ENCODE measurements around the gene AJM1. TPM values are rescaled to one million over a fixed set of nuclear protein-coding genes. Genes with fewer than 3 reads are reported as not detected.

Gene AJM1
- total RNA-seq, 2 experiments from 2014 or later: 4.3 to 4.8 TPM

DNA sequence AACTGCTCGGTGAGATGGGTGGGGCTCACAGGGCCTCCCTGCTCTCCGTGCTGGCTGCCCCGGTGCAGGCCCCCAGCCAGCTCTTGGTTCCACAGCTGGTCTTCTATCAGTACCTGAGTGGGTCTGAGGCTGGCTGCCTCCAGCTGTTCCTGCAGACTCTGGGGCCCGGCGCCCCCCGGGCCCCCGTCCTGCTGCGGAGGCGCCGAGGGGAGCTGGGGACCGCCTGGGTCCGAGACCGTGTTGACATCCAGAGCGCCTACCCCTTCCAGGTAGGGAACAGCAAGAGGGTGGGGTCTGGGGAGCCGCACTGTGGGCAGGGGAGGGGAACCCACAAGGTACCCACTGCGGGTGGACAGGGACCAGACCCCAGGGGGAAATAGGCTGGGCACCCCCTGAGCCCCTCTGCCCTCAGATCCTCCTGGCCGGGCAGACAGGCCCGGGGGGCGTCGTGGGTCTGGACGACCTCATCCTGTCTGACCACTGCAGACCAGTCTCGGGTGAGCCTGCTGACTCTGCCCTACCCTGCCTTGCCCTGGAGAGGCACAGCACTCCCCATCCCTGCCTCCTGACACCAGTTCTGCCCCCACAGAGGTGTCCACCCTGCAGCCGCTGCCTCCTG, 12.7 kb downstream of the AJM1 start:
- no peak for ATAC-seq
- no peak overlapping the region for H3K27ac Mint-ChIP-seq
- POLR2A ChIA-PET: interaction anchor here (0.6 kb wide), 1 partner anchor 128 kb away, joined by 5 read pairs; no protein-coding TSS in a partner anchor

DNA sequence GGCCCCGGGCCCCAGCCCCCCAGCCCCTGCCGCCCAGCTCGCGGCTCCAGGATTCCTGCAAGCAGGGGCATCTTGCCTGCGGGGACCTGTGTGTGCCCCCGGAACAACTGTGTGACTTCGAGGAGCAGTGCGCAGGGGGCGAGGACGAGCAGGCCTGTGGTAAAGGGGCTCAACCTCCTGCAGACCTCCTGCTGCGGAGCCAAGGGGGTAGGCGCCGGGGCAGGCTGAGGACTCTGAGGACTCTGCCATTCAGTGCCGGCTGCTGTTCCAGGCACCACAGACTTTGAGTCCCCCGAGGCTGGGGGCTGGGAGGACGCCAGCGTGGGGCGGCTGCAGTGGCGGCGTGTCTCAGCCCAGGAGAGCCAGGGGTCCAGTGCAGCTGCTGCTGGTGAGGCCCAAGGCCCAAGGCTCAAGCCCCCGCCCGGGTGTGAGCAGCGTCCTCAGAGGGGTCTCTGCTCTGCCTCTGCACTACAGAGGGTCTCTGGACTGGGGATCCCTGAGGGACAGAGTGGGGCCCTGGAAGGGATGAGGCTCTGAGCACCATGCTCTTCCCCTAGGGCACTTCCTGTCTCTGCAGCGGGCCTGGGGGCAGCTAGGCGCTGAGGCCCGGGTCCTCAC, 13.3 kb downstream of the AJM1 start:
- Mint-ChIP-seq H3K4me3 (no peak overlapping the region), H3K4me1 (no peaks in the 10 kb centered on the region), H3K9me3 (ENCODE audit: low read depth) (no peaks in the 10 kb centered on the region), H3K27me3 (no peaks in the 10 kb centered on the region), H3K27ac (no peak overlapping the region), H3K36me3 (ENCODE audit: low read depth) (peaks cover 4% of the 10 kb centered on the region)
- CTCF ChIA-PET: interaction anchor here (0.6 to 1.3 kb wide), 2 partner anchors 35 to 567 kb away, joined by 3 to 4 read pairs; no protein-coding TSS in a partner anchor
- ATAC-seq (no peak), DNase-seq (no peak)
- intact Hi-C loops (cut with DNase I, micrococcal nuclease): no loop called here
- POLR2A ChIA-PET: interaction anchor here (0.6 kb wide), 1 partner anchor 129 kb away, joined by 5 read pairs; no protein-coding TSS in a partner anchor

More for the DNA sequence above, 12.7 kb downstream of the AJM1 start:
- Mint-ChIP-seq H3K4me3 (no peak overlapping the region), H3K4me1 (no peaks in the 10 kb centered on the region), H3K9me3 (ENCODE audit: low read depth) (no peaks in the 10 kb centered on the region), H3K36me3 (ENCODE audit: low read depth) (peaks cover 5% of the 10 kb centered on the region), H3K27me3 (no peaks in the 10 kb centered on the region)
- intact Hi-C loops (cut with DNase I, micrococcal nuclease): no loop called here
- no peak for DNase-seq
- CTCF ChIA-PET: no interaction called here

DNA sequence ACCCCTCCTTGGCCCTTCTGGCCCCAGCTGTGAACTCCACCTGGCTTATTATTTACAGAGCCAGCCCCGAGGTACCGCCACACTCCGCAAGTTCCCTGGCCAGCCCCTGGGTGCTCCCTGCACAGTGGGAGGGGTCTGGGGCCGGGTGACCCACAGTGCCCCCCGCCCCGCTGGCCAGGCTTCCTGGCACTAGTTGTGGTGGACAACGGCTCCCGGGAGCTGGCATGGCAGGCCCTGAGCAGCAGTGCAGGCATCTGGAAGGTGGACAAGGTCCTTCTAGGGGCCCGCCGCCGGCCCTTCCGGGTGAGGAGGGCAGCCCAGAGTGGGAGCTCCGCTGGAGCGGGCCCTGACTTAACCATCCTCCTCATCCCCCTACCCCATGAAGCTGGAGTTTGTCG, 13.8 kb downstream of the AJM1 start:
- intact Hi-C loops (cut with DNase I, micrococcal nuclease): no loop called here
- Mint-ChIP-seq H3K27ac (no peak overlapping the region), H3K9me3 (ENCODE audit: low read depth) (no peaks in the 10 kb centered on the region), H3K27me3 (no peaks in the 10 kb centered on the region), H3K4me1 (no peaks in the 10 kb centered on the region), H3K36me3 (ENCODE audit: low read depth) (peaks cover 2% of the 10 kb centered on the region), H3K4me3 (no peak overlapping the region)
- ATAC-seq (no peak), DNase-seq (no peak)
- ChIA-PET CTCF (interaction anchor here (0.6 to 1.3 kb wide), 3 partner anchors 11 to 566 kb away, joined by 3 to 4 read pairs (median 3); no protein-coding TSS in a partner anchor), POLR2A (no interaction called here)

DNA sequence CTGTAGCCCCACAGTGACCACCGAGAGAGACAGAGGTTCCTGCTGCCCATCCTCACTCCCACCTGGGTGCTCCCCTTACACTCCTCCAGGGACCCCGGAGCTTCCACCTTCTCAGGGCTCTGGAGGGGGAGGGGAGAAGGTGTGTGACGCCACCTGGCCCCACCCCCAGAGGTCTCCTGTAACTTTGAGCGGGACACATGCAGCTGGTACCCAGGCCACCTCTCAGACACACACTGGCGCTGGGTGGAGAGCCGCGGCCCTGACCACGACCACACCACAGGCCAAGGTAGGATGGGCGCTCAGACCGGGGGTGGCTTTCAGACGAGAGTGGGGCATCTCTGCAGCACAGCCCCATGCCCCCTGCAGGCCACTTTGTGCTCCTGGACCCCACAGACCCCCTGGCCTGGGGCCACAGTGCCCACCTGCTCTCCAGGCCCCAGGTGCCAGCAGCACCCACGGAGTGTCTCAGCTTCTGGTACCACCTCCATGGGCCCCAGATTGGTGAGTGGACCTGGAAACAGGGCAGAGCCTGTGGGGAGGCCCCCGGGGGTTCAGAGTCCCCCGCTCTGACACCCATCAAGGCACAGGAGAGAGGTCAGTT, 14.4 kb downstream of the AJM1 start:
- DNase-seq: no peak
- Mint-ChIP-seq H3K4me3 (no peak overlapping the region), H3K27ac (no peak overlapping the region), H3K36me3 (ENCODE audit: low read depth) (peaks cover 2% of the 10 kb centered on the region), H3K9me3 (ENCODE audit: low read depth) (no peaks in the 10 kb centered on the region), H3K27me3 (no peaks in the 10 kb centered on the region), H3K4me1 (no peaks in the 10 kb centered on the region)
- no peak for ATAC-seq
- intact Hi-C loops (cut with DNase I, micrococcal nuclease): no loop called here
- POLR2A ChIA-PET: no interaction called here
- CTCF ChIA-PET: interaction anchor here (0.6 to 1.3 kb wide), 3 partner anchors 11 to 565 kb away, joined by 3 to 4 read pairs (median 3); no protein-coding TSS in a partner anchor

DNA sequence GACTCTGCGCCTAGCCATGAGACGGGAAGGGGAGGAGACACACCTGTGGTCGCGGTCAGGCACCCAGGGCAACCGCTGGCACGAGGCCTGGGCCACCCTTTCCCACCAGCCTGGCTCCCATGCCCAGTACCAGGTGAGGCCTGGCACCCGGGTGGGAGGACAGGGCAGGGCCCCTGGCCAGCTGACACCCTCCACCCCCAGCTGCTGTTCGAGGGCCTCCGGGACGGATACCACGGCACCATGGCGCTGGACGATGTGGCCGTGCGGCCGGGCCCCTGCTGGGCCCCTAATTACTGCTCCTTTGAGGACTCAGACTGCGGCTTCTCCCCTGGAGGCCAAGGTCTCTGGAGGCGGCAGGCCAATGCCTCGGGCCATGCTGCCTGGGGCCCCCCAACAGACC, 14.9 kb downstream of the AJM1 start:
- intact Hi-C loops (cut with DNase I, micrococcal nuclease): no loop called here
- Mint-ChIP-seq H3K4me1 (no peaks in the 10 kb centered on the region), H3K36me3 (ENCODE audit: low read depth) (peaks cover 2% of the 10 kb centered on the region), H3K27ac (no peak overlapping the region), H3K27me3 (no peaks in the 10 kb centered on the region), H3K4me3 (no peak overlapping the region), H3K9me3 (ENCODE audit: low read depth) (no peaks in the 10 kb centered on the region)
- CTCF ChIA-PET: interaction anchor here (1.3 kb wide), 1 partner anchor 34 kb away, joined by 4 read pairs; no protein-coding TSS in a partner anchor
- DNase-seq (no peak), ATAC-seq (no peak)
- POLR2A ChIA-PET: no interaction called here

DNA sequence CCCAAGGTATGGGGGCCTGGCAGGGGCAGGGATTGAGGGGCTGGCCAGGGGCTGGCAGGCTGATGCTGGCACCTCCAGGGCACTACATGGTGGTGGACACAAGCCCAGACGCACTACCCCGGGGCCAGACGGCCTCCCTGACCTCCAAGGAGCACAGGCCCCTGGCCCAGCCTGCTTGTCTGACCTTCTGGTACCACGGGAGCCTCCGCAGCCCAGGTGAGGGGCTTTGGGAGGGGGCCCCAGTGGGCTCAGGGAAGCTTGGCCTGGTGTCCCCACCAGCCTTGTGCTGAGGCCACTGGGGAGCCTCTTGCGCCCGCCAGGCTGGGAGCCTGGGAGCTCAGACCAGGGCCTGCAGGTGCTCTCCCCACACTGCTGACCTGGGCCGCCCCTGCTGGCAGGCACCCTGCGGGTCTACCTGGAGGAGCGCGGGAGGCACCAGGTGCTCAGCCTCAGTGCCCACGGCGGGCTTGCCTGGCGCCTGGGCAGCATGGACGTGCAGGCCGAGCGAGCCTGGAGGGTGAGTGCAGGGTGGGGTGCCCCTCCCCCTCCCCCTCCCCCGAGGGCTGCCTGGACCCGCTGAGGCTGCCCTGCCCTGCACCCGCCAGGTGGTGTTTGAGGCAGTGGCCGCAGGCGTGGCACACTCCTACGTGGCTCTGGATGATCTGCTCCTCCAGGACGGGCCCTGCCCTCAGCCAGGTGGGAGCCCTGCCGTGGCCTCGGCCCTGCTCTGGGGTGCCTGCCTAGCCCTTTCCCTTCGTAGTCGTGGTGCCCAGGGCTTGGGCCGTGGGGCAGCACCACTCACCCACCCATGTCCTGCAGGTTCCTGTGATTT, 15.5 kb downstream of the AJM1 start:
- CTCF ChIA-PET: no interaction called here
- no peaks in the 10 kb centered on the region for H3K4me1 Mint-ChIP-seq
- no peak for DNase-seq
- peak; percentile 8 for ATAC-seq
- peaks cover 3% of the 10 kb centered on the region for H3K36me3 Mint-ChIP-seq (ENCODE audit: low read depth)
- no peaks in the 10 kb centered on the region for H3K27me3 Mint-ChIP-seq
- no peak overlapping the region for H3K27ac Mint-ChIP-seq
- H3K4me3 Mint-ChIP-seq: no peak overlapping the region
- intact Hi-C loops (cut with DNase I, micrococcal nuclease): no loop called here
- POLR2A ChIA-PET: no interaction called here
- no peaks in the 10 kb centered on the region for H3K9me3 Mint-ChIP-seq (ENCODE audit: low read depth)

DNA sequence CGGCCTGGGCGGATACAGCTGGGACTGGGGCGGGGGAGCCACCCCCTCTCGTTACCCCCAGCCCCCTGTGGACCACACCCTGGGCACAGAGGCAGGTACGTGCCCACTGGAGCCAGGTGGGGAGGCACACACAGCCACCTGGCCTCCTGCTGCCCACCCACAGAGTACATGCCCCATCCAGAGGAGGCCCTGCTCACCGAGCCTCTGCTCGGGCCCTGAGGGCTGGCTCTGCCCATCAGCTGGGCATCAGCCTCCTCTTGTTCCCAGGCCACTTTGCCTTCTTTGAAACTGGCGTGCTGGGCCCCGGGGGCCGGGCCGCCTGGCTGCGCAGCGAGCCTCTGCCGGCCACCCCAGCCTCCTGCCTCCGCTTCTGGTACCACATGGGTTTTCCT, 16.2 kb downstream of the AJM1 start:
- POLR2A ChIA-PET: no interaction called here
- no peak overlapping the region for H3K27ac Mint-ChIP-seq
- H3K4me3 Mint-ChIP-seq: no peak overlapping the region
- no peaks in the 10 kb centered on the region for H3K4me1 Mint-ChIP-seq
- H3K9me3 Mint-ChIP-seq (ENCODE audit: low read depth): no peaks in the 10 kb centered on the region
- intact Hi-C loops (cut with DNase I, micrococcal nuclease): no loop called here
- DNase-seq: no peak
- peaks cover 6% of the 10 kb centered on the region for H3K36me3 Mint-ChIP-seq (ENCODE audit: low read depth)
- ATAC-seq: no peak
- no peaks in the 10 kb centered on the region for H3K27me3 Mint-ChIP-seq
- CTCF ChIA-PET: interaction anchor here (0.6 kb wide), 1 partner anchor 331 kb away, joined by 3 read pairs; no protein-coding TSS in a partner anchor

DNA sequence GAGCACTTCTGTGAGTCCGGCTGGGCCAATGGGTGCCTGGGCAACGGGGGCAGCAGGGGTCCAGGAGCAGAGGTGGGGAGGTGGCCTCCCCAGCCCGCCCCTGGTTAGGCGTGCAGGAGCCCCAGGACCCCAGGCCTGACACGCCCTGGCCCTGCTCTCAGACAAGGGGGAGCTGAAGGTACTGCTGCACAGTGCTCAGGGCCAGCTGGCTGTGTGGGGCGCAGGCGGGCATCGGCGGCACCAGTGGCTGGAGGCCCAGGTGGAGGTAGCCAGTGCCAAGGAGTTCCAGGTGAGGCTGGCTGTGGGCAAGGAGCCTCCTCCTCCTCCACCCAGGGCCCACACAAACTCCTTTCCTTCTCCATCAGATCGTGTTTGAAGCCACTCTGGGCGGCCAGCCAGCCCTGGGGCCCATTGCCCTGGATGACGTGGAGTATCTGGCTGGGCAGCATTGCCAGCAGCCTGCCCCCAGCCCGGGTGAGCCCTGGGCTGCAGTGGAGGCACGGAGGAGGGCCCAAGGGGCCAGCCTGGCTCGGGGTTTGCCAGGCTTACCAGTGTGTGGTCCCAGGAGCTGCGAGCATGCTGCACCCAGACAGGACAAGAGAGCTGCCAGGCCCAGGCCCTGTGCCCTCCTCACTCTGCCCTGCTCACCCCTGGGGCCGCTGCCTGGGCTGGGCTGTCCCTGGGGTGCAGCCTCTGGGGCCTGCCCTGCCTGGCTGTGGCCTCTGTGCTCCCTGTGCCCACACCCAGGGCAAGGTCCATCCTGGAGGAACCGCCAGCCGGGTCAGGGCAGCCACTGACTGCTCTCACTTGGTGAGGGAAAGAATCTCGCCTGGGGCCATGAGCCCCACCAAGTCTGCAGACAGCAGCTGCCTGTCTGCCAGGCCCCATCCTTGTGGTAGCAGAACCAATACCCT, 16.8 kb downstream of the AJM1 start:
- H3K27me3 Mint-ChIP-seq: no peaks in the 10 kb centered on the region
- no peak for DNase-seq
- intact Hi-C loops (cut with DNase I, micrococcal nuclease): no loop called here
- no peaks in the 10 kb centered on the region for H3K9me3 Mint-ChIP-seq (ENCODE audit: low read depth)
- peaks cover 12% of the 10 kb centered on the region for H3K36me3 Mint-ChIP-seq (ENCODE audit: low read depth)
- no peak for ATAC-seq
- no peak overlapping the region for H3K4me3 Mint-ChIP-seq
- no peak overlapping the region for H3K27ac Mint-ChIP-seq
- H3K4me1 Mint-ChIP-seq: peaks cover 2% of the 10 kb centered on the region
- POLR2A ChIA-PET: no interaction called here
- CTCF ChIA-PET: interaction anchor here (0.6 kb wide), 1 partner anchor 330 kb away, joined by 3 read pairs; no protein-coding TSS in a partner anchor

DNA sequence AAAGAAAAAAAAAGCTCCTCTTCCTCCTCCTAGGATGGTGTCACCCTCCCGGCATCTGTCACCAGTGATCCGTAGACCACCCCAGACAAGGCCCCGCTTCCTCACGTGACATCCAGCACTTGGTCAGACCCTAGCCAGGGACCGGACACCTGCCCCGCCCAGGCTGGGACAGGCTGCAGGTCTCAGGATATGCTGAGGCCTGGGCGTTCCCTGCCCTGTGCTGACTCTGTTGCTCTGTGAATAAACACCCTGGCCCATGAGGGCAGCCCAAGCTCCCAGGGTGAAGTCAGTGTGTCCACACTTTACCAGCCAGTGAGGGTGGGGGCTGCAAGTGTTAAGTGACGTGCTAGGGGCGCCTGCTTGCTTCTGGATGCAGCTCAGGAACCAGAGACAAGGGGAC, 18.3 kb downstream of the AJM1 start:
- ChIA-PET CTCF (interaction anchor here (0.5 to 0.9 kb wide), 2 partner anchors 15 to 174 kb away, joined by 3 read pairs; no protein-coding TSS in a partner anchor), POLR2A (no interaction called here)
- no peaks in the 10 kb centered on the region for H3K27me3 Mint-ChIP-seq
- H3K4me3 Mint-ChIP-seq: no peak overlapping the region
- H3K4me1 Mint-ChIP-seq: peaks cover 12% of the 10 kb centered on the region
- no peaks in the 10 kb centered on the region for H3K9me3 Mint-ChIP-seq (ENCODE audit: low read depth)
- H3K27ac Mint-ChIP-seq: no peak overlapping the region
- intact Hi-C loops (cut with DNase I, micrococcal nuclease): no loop called here
- DNase-seq (no peak), ATAC-seq (no peak)
- peaks cover 15% of the 10 kb centered on the region for H3K36me3 Mint-ChIP-seq (ENCODE audit: low read depth)

DNA sequence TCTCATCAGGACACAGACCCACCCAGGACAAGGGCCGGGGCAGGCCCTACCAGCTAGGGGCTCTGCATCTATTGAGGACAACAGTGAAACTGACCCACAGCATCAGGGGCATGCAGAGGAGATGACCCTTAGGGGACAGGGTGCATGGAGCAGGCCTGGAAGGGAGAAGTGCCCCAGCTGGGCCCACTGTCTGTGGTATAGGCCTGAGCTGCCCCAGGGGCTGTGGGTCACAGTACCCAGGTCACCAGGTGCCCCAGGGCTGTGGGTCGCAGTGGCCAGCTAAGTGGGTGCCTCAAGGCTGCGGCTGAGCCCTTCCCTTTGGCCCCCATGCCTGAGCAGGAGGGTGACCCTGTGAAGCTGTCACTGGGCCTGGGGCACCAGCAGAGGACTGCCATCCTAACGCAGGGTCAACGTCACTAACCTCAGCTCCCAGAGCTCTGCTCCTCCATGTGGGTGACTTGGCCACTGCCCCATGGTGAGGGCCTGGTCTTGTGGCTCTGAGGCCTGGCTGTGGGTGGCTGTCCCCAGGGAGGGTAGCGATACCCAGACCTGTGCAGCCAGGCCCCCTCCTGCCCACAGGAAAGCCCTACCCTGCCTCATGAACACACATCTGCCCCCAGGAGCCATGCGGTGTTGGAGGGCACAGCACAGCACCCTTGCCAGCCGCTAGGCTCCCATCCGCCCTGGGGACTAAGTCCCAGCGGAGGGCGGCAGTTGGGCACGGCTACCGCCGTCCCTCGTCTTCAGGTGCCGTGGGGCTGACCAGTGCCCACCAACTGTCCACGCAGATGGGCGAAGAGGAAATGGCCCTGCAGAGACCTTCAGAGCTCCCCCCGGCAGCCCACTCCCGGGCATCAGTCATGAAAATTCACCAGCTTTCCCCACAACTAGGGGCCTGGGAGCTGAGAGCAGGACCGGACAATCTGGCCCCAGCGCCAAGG, 18.9 kb downstream of the AJM1 start:
- CTCF ChIA-PET: interaction anchor here (0.9 to 1.3 kb wide), 3 partner anchors 15 to 22 kb away, joined by 3 read pairs; no protein-coding TSS in a partner anchor
- intact Hi-C loops (cut with DNase I, micrococcal nuclease): no loop called here
- peaks cover 17% of the 10 kb centered on the region for H3K36me3 Mint-ChIP-seq (ENCODE audit: low read depth)
- POLR2A ChIA-PET: no interaction called here
- H3K4me1 Mint-ChIP-seq: peaks cover 12% of the 10 kb centered on the region
- H3K4me3 Mint-ChIP-seq: no peak overlapping the region
- H3K27ac Mint-ChIP-seq: no peak overlapping the region
- no peaks in the 10 kb centered on the region for H3K27me3 Mint-ChIP-seq
- no peaks in the 10 kb centered on the region for H3K9me3 Mint-ChIP-seq (ENCODE audit: low read depth)
- DNase-seq (no peak), ATAC-seq (no peak)

Measured in activated CD4-positive, alpha-beta T cell treated with anti-CD3 and anti-CD28 coated beads for 36 hours (primary cell).